ENCODE data around the gene SUV39H2.
"Not testable (repeated sequence)": the region's sequence is repeated elsewhere in the genome, so short reads cannot be mapped to it uniquely, and the experiment has no call there.

Gene SUV39H2

GRCh38 chr10:14873090-14873760 is 5.4 kb upstream of the SUV39H2 start:
- no peak for DNase-seq (ENCODE audit: low read depth in 2 of 2)

DNA sequence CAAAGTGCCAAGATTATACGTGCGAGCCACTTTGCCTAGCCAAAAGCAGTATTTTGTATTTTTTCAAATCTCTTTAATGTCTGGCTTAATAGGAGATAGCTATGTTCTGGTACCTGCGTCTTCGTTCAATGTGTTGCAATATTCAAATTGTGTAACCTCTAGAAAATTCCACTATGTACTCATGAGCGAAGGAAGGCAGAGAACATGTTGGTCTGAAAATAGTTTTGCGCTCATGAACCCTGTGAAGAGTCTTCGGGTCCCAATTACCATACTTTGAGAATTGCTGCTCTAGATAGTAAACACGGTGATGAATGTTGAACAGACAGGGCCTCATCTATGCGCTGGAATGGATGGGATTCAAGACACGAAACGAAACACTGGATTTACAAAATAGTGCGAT is 2.7 kb upstream of the SUV39H2 start:
- DNase-seq (ENCODE audit: low read depth in 2 of 2), result no peak

DNA sequence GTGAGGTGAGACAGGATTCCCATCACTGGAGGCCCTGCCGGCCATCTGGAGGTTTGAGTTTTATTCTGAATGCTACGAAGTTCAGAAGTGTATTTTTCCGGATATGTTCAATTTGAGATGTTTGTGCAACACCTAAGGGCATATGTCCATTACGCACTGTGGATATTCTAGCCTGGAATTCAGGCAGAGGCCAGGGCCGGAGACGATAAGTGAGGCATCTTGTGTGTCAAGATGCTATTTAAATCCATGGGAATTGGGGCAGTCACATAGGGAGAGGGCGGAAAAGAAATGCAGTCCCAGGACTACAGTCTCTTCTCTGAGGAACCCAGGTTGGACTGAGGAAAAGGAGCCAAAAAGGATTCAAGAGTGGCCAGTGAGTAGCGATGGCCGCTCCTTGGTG is 1.9 kb upstream of the SUV39H2 start:
- no peak for DNase-seq (ENCODE audit: low read depth in 2 of 2)

- peak; percentile 8 to 17 for DNase-seq (ENCODE audit: low read depth in 2 of 2)
These were observed 660 bp downstream of the SUV39H2 start for GRCh38 chr10:14879124-14879927.

- DNase-seq (ENCODE audit: low read depth in 2 of 2), result no peak
These were observed 1.2 kb downstream of the SUV39H2 start for GRCh38 chr10:14879928-14880193.

- DNase-seq (ENCODE audit: low read depth in 2 of 2), result no peak
These were observed 1.6 kb downstream of the SUV39H2 start for GRCh38 chr10:14880229-14880628.

- DNase-seq (ENCODE audit: low read depth in 2 of 2), result no peak
These were observed 5.4 kb downstream of the SUV39H2 start for GRCh38 chr10:14884082-14884481.

DNA sequence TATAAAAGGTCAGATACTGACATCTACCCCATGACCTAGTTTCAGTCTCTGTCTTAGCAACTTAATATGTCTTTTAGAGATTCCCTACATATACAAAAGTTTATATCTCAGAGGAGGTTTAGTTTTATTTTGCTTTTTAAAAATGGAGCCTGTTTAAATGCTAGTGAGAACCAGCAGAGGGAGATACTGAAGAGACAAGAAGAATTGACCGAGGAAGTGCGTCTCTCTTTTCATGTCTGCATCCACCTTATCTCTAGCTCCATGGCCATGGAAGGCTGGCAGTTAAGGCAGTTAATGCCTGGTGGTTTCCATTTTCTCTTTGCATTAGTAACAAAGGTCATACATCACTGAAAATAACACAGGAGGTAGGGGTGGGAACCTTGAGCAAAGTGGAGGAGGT is 10.7 kb downstream of the SUV39H2 start:
- DNase-seq (ENCODE audit: low read depth in 2 of 2), result no peak

GRCh38 chr10:14891151-14891550 is 12.5 kb downstream of the SUV39H2 start:
- no peak for DNase-seq (ENCODE audit: low read depth in 2 of 2)

DNA sequence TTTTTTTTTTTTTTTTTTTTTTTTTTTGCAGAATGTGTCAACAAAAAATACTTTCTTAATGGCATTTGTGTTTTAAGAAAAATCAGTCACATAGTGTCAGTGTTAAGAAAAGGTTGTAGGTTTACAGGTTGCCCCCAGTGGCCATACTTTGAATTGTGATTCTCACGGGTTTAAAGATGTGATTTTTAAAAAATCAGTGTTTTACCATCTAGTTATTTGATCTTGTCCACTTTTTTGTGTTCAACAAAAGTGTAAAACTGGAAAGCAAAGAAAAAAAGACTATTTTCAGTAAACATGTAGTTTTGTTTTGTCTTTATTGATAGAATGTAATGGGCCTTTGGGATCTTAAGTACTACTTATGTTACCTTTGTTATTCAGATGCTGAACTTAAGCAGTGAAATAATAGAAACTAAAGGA is 25.7 kb downstream of the SUV39H2 start:
- DNase-seq (ENCODE audit: low read depth in 2 of 2), result no peak

GRCh38 chr10:14904864-14905263 is 26.2 kb downstream of the SUV39H2 start:
- no peak for DNase-seq (ENCODE audit: low read depth in 2 of 2)

DNA sequence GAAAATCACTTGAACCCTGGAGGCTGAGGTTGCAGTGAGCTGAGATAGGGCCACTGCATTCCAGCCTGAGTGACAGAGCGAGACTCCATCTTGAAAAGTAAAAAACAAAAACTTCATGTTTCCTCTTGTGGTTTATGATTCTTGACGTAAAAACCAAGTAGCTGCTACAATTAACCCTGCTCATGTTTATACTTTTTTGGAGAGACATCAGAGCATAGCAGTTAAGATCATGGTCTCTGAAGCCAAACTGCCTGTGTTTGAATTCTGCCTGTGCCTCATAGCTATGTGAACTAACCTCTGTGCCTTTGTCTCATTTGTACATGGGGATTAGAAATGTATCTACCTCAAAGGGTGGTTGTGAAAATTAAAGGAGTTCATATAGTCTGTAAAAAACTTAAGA is 27.2 kb downstream of the SUV39H2 start:
- no peak for DNase-seq (ENCODE audit: low read depth in 2 of 2)

DNA sequence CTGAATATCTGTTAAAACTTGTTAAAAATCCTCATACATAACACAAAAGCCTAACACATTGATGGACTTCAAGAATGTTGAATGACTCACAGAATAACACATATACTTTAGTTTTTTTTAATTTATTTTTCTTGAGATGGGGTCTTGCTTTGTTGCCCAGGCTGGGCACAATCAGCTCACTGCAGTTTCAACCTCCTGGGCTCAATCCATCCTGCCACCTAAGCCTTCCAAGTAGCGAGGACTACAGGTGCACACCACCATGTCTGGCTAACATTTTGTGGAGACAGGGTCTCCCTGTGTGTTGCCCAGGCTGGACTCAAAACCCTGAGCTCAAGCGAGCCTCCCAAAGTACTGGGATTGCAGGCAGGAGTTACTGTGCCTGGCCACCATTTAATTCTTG is 28.1 kb downstream of the SUV39H2 start:
- no peak for DNase-seq (ENCODE audit: low read depth in 2 of 2)

- not testable (repeated sequence) for DNase-seq (ENCODE audit: low read depth in 2 of 2)
These were observed 28.9 kb downstream of the SUV39H2 start for GRCh38 chr10:14907591-14907990.

DNA sequence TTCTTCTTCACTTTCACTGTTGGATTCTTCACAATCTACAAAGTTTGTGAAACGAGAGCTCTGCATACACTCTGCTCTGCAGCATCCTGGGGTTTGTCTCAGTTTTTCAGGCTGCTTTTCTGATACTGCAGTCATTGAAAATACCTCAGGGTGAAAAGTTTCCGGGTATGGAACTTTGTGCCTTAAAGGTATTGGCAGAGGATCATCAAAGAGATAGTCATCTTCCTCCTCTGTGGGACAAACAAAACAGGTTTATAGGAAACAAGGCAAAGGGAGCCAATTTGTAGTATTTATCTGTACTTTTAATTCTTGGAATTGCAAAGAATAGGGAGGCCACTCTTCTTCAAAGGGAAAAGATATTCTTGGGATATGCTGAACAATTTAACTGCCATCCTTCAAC is 30.4 kb downstream of the SUV39H2 start:
- DNase-seq (ENCODE audit: low read depth in 2 of 2), result no peak

- no peak for DNase-seq (ENCODE audit: low read depth in 2 of 2)
These were observed 32.3 kb downstream of the SUV39H2 start for GRCh38 chr10:14910953-14911352.

DNA sequence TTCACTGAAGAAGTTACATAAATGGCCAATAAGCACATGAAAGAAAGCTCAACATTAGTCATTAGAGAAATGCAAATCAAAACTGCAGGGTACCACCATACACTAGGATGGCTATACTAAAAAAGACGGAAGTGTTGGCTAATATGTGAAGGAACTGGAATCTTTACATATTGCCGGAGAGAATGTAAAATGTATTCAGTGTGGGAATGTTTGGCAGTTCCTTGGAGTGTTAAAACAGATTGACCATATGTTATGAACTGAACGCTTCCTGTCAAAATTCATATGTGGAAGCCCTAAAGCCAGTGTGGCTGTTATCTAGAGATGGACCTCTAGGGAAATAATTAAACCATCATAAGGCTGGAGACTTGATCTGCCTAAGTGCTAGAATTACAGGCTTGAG is 33.1 kb downstream of the SUV39H2 start:
- DNase-seq (ENCODE audit: low read depth in 2 of 2), result no peak

DNA sequence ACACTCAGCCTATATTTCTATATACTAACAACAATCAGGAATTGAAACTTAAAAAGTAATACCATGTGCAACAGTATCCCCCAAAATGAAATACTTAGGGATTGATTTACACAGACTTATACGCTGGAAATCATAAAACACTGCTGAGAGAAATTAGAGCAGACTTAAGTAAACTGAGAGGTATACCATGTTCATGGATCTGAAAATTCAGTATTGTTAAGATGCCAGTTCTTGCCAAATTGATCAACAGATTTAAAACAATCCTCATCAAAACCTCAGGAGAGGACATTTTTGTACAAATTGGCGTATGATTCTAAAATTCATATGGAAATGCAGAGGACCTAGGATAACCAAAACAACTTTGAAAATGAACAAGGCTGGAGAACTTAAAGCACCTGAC is 37.9 kb downstream of the SUV39H2 start:
- DNase-seq (ENCODE audit: low read depth in 2 of 2), result no peak

- DNase-seq (ENCODE audit: low read depth in 2 of 2), result no peak
These were observed 39.2 kb downstream of the SUV39H2 start for GRCh38 chr10:14917827-14918226.

- no peak for DNase-seq (ENCODE audit: low read depth in 2 of 2)
These were observed 40.3 kb downstream of the SUV39H2 start for GRCh38 chr10:14918964-14919363.

GRCh38 chr10:14924013-14924412 is 45.3 kb downstream of the SUV39H2 start:
- no peak for DNase-seq (ENCODE audit: low read depth in 2 of 2)

GRCh38 chr10:14925268-14925667 is 46.6 kb downstream of the SUV39H2 start:
- no peak for DNase-seq (ENCODE audit: low read depth in 2 of 2)

GRCh38 chr10:14926061-14926470 is 47.4 kb downstream of the SUV39H2 start:
- DNase-seq (ENCODE audit: low read depth in 2 of 2), result no peak
